ENCODE measurements around the gene ASB10.

ASB10 gene

DNA sequence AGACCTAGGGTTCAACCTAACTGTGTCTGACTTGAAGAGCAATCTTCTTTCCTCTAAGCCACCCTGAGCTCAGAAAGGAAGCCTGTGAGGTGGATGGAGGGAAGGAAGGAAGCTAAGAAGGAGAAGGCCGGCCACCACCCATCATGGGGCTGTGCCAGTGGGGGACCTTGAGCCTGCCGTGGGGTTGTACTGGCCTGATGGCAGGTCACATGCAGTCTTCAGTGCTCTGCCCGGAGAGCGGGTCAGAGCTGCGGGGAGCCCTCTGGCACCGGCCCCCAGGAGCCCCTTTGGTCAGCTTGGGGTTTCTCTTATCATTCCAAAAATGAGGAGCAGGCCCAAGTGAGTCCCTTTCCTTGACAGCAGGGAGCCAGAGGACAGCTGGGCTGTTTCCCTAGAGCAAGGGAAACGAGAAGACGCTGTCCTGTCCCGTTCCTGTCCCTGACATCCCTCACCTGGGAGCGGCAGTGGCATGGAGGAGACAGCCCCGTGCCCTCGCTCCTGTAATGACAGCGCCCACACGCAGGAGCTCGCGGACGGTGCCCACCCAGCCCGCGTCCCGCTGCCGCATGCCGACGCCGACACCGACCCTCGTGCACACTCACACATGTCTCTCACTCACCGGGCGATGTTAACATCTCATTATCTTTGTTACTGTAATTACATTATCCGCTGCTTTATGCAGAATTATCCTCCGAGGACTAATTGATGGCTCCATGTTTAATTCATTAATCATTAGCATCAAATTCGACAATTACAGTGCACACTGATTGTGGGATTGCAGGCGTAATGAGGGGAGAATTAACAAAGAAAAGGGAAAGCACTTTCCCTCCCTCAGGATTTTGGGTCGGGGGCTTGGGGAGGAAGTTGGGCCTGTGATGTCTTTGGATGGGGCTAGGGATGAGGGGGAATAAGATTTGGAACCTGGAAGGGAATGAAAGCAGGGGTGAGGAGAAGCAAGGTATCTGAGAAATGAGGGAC lies 50.9 kb downstream of the ASB10 start:
- no peak for DNase-seq

DNA sequence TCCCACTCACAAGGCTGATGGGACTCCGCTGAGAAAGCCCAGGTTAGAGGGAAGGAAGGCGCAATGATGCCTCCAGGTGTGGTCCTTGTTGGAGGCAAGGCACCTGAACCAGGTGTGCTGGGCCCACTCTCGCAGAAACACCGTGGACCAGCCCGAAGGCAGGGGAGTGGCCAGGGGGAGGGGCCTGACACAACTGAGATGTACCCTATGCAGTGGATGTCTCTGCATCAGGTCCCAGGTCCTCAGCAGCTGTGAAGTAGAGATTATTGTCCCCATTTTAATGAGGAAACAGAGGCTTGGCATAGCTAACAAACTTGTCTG lies 51.6 kb downstream of the ASB10 start:
- DNase-seq = no peak

DNA sequence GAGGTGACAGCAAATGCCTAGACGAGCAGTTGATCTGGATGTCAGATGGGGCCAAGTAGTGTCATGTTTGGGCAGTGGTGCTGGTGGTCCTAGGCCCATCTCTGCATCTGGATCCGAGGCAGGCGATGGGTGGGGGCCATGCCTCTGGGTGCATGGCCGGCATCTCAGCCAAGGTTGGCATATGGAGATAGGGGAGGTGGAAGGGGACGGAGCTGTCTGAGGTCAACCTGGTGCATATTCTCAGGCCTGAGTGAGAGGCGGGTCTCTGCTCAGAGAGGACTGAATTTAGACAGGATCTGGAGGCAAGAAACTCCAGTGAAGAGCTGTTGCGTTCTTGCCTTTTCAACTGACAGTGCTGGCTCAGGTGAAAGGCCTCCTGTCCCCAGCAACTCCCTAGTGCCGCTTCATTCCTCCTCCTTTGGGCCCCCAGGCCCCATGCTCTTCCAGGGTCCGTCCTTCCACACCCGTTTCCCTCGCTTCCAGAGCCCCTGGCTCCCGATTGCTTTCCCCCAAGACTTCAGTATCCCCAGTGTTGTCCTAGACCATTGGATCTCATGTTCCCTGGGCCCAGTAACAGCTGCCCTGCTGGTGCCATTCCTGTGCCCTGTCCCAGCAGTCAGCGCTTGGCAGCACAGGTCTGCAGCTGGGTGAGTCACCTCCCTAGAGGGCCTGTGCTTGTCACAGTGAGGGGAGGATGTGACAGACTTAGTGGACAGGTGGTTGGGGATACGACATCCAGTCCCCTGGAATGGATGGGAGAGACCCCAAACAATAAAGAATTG lies 52.1 kb downstream of the ASB10 start:
- DNase-seq = no peak

DNA sequence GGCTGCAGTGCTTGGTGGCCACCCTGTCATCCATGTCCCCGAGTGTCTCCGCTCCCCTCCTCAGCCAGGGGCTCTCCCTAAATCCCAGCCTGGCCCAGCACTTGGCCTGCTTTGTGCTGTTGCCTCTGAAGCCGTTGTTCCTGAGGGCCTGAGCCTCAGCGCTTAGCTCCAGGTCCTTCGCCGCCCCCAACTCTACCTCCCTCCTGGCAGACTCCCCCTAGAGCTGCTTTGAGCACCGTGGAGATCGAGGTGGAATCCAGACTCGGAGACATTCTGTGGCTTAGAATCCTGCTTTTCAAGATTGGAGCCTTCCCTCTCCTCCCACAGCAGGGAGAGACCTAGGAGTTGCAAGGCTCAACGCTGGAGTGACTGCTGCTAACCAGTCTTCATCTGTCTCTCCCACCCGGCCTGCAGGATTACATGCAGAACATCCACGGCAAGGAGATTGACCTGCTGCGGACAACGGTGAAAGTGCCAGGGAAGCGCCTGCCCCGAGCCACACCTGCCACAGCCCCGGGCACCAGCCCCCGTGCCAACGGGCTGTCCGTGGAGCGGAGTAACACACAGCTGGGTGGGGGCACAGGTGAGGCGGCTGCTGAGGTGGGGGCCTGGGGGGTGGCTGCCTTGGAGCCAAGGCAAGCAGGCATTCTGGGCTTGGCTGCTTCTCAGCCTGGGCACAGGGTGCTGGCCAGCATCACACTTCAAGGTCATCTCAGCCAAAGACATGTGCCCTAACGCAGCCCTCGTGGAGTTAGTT lies 52.9 kb downstream of the ASB10 start:
- DNase-seq = no peak

DNA sequence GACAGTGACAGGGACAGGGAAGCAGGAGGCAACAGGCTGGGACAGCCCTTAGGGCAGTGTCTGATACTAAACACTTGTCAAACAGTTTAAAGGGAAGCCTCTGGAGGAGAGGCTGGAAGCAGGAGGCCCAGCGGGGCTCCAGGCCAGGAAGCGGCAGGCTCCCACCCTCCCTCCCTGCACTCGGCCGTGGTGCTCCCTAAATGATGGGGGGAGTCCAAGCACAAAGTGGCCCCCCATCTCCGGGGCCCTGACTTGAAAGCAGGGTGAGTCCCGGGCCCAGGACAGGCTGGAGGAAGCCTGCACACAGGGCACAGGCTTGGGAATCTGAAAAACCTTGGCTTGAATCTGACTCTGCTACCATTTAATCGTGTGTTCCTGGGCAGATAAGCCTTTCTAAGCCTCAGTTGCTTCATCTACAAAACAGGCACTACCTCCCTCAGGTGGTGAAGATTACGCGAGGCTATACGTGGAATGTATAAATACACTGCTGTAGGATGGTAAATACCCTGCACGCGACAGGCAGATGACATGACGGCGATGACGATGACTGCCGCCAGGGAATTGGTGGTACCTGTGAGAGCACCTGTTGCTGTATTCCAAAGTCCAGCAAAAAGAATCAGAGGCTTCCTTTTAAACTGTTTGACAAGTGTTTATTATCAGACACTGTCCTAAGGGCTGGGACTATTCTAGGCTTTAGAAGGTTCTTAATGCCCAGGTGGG lies 53.6 kb downstream of the ASB10 start:
- DNase-seq = no peak

DNA sequence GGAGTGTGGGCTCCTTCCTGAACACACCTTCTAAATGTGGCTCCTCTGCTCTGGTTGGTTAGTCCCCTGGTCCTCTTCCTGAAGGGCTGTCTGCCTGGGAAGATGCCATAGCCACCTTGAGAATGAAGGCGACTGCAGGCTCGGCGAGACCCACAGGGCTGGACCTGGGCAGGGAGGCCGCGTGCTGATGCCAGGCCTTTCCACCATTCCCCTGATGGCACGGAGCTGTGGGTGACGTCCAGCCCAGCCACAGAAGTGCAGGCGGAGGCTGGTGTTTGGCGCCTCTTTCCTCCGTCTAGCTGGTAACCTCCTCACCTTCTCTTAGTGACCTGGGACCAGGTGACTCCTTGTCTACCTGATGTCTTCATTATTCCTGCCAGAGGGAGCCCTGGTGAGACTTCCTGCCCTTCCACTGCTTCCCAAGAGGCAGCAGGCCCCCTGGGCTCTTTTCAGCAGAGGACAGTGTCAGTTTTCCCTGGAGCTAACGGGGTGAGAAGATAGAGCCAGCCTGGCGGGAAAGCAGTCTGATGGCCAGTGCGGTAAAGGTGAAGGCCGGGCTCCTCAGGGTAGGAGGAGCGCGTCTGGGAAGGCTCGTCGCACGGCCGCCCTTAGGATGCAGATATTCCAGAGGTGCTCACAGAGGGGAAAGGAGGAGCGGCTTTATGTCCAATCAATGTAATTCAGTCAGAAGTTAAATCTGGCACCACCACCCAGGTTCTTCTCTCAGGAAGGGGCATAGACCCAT lies 54.4 kb downstream of the ASB10 start:
- no peak for DNase-seq

DNA sequence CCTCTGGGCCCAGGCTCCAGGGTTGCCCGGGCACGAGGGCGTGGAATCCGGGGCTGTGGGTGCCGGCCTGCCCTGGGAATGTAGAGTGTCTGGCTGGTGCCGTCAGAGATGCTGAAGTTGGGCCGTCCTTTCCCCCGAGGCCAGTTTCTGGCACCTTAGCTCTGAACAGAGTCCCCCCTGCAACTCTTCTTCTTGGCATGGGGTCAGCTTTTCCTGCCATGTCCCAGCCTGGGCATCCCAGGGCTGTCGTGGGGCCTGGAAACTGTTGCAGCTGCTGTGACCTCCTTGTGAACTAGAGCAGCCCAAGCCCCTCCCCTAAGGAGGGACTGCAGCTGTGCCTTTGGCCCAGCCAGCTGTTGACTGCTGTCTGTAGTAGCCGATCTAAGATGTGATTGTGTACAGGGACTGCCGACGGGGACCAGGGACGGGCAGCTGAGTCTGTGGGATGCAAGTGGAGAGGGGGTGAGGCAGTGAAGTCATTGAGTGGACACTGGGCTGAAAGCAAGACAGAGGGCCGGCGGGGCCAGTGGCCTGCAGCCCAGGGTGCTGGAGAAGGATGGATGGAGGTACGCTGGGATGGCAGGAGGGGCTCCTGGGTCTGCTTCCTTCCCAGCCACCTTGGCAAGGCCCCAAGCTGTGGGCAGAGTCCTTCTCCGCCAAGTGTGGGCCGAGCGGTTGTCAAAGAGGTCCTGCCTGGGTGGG lies 55.3 kb downstream of the ASB10 start:
- DNase-seq = no peak

DNA sequence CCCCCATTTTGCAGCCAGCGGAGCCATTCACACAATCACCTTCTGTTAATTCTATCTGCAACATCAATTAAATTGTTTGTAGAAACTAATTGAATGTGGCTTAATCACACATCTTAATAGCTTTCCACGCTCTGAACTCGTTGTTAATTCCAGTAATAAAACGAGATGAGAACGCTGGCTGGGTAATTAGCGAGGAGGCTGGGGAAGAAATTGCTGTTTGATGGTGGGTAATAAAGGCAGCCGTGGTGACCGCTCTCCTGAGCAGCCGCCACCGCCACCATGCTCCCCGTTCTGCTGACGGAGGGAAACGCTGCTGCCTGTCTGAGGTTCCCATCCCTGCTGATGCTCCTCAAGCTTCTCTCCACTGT lies 55.8 kb downstream of the ASB10 start:
- no peak for DNase-seq

DNA sequence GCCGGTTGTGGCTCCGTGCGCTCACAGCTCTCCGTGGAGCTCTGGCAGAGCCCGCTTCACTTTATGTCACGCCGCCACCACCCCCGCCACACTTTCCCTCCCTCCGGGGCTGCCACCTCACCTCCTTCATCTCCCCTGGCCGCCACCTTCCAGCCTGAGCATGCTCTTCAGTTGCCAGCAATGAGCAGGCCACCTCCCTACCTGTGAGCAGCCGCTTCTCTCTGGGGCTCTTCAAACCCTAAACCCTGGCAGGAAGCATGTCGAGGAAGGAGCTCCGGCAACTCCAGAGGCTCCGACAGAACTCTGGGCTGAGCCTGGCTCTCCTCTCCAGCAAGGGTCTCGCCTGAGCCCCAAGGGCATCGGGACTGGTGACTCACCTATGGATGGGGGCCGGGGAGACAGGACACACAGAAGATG lies 56.3 kb downstream of the ASB10 start:
- no peak for DNase-seq

DNA sequence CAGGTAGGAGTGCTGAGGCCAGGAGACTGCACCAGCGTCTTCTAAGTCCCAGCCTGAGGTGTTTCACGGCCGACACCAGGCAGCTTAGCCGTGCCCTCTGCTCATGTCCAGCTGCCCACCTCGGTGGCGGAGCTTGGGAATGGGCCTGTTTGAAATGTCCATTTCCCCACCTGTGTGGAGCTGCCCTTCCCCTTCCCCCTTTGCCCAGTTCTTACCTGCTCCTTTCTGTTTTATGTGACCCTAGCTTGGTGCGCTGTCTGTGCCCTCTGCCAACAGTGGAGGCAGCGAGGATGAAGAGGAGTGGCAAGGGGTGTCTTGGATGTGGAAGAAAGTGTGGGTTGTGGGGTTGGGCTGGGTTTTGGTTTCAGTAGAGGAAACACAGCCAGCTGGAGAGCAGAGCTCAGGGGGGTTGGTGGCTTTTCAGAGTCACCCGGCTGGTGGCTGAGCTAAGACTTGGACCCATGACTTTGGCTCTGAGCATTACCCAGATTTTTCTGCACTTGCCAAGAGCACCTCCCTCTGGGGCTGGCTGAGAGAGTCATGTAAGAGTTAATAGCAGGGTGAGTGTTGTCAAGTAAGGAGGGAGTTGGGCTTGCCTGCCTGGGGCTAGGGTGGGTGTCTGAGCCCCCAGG lies 57.0 kb downstream of the ASB10 start:
- DNase-seq = no peak

DNA sequence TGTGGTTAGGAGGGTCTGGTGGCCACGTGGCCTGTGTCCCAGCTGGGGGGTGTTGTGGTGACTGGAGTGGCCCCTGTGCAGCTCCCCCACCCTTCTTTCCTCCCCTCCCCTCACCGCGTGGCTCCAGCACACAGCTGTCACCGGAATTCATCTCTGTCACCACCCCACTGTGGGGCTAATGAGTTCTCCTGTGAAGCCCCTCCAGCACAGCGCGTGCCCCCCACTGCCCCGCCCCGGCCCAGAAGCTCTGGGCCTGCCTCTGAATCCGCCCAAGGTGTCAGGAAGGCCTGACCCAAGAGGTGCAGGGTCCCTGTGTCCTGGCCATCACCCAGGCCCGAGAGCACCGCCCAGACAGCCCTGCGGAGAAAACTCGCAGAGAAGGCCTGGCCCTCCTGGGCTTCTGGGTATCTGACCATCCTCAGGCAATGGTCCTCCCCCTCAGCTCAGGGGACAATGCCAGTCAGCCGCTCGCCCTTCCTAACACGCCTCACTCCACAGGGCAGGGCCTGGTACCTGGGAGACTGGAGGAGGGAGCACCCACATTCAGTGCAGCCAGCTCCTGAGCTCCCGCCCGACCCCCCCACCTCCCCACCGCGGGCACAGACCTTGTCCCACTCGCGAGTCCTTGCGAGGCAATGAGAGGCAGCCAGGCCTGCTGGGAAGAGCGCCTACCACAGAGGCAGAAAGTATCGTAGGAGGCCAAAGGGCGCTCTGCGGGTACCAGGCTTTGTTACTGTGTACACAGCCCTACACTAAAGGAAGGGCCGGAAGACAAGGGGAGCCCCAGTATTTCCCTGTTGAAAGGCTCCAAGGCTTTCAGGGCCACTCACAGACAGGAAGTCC lies 57.7 kb downstream of the ASB10 start:
- no peak for DNase-seq

DNA sequence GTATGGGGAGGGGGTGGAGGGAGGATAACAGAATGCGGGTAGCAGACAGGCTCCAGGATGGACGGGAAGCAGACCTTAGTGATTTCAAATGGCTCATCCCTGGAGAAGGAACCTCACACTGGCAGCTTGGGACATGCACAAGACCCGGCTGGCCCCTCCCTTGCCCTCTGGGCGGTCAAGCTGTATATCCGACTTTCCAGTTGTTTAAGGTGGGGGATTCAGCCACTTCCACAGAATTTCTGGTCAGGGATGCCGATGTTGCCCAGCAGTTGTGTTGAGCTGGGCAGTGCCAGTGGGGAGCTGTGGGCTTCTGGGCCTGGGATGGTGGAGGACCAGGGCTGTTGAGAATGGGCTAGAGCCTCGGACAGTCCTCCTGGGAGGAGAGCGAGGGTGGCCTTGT lies 58.3 kb downstream of the ASB10 start:
- no peak for DNase-seq

DNA sequence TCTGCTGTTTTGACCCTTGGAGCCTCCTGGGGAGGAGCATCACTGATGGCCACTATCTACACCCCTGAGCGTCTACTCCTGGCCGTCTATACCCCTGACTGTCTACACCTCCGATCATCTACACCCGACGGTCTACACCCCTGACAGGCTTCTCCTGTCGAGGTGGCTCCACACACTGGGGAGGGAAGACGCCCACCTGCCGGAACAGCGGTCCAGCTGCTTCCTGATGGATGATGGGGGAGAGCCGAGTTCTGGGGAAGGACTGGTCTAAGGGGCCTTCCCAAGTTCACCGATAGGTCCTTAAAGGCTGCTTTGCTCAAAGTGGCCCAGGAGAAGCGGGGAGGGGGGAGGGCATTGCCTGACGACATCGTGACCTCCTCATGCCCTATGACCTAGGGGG lies 58.9 kb downstream of the ASB10 start:
- no peak for DNase-seq

DNA sequence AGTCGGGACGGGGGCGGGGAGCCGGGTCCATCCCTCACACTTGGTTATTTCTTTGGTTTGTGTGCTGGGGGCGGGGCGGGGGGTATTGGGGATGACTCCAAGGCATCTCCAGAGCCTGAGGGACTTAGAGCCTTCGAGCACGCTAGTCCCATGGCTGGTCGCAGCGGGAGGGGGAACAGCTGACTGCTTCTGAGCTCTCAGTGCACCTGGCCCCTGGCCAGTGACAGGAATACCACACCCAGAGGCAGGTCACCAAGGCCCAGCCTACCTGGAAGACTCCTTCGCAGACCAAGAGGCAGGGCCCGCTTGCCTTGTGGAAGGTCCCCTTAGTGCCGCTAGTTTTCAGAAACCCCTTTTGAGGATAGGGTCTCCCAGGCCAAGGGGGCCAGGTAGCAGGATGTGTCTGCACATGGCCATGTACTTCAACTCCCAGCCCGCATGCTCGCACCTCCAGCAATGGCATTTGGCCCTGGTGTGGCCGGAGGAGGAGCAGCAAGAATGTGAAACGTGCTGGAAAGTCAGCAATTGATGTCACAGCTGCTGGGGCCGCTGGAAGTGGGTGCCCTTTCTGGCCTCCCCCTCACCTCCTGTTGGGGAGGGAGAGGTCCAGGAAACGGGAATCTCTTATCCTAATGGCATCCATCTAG lies 60.4 kb downstream of the ASB10 start:
- no peak for DNase-seq

DNA sequence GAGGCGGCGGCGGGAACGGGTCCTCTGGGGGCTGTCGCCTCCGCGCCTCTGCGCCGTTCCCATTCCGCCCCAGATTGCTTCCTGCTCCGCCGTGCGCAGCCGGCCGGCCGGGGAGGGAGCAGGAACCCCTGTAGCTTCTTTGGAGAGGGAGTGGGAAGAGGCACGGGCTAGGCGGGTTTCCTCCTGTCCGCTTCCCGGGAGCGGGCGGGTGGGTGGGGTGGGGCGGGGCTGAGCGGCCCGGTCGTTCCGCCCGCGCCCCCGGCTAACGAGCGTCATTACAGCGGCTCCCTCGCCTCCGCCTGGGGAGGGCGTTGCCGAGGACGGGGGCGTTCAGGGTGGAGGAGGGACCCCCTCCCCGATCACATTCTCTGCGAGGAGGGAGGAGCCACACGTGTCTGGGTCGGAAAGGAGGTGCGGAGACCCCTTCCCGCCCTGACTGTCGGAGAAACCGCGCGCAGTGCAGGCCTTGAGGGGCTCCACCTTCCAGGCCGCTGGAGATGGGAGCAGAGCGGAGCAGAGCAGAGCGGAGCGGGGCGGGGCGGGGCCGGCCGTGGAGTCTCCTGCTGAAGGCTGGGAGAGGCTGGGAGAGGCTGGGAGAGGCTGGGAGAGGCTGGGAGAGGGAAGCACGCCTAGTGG lies 61.1 kb downstream of the ASB10 start:
- DNase-seq = no peak

Data from stimulated activated CD4-positive, alpha-beta T cell treated with anti-CD3 and anti-CD28 coated beads, Interleukin-1b, Interleukin-23, amount 100 ng/mL, for 48 hours (primary cell).